ENCODE results near the gene TXNDC5. TPM values are rescaled to one million over a fixed set of nuclear protein-coding genes. Genes with fewer than 3 reads are reported as not detected.
A peak's percentile ranks its signal among the peaks of the same experiment; 100 is the strongest.

The TXNDC5 gene
- total and polyA plus RNA-seq, 2 experiments from 2014 or later: 42.9 to 210 TPM

GRCh38 chr6:7909323-7910276, 988 bp downstream of the TXNDC5 start:
- H3K27ac ChIP-seq (ENCODE audit: low read depth): no peak overlapping the region

GRCh38 chr6:7907159-7907558, 3.4 kb downstream of the TXNDC5 start:
- DNase-seq (ENCODE audit: low spot score): no peak
- no peak overlapping the region for H2AFZ ChIP-seq
- peaks cover 61% of the 10 kb centered on the region for H3K79me2 ChIP-seq (replicated peaks; ENCODE audit: insufficient read depth)
- Mint-ChIP-seq H3K4me1 (peaks cover 8% of the 10 kb centered on the region), H3K9me3 (no peaks in the 10 kb centered on the region), H3K27ac (no peak overlapping the region), H3K4me3 (no peak overlapping the region), H3K27me3 (ENCODE audit: insufficient read depth, low read depth, poor library complexity) (no peaks in the 10 kb centered on the region), H3K36me3 (ENCODE audit: low read depth) (peaks cover 34% of the 10 kb centered on the region)
- no peaks in the 10 kb centered on the region for H3K9me2 ChIP-seq (ENCODE audit: insufficient read depth)
- peaks cover 33% of the 10 kb centered on the region for H4K20me1 ChIP-seq (replicated peaks; ENCODE audit: insufficient read depth)
- peaks cover 10% of the 10 kb centered on the region; the same call in 1 of the 2 replicates for H3F3A ChIP-seq (replicated peaks; ENCODE audit: low read depth)
- peaks cover 7% of the 10 kb centered on the region; the same call in 1 of the 2 replicates for H3K36me3 ChIP-seq (ENCODE audit: insufficient read depth)
- no peak overlapping the region for H3K4me2 ChIP-seq
- peaks cover 14% of the 10 kb centered on the region; the same call in 1 of the 2 replicates for H3K4me1 ChIP-seq (ENCODE audit: insufficient read depth)
- no peak for ATAC-seq
- TF ChIP-seq CTCF (conservative IDR thresholded peaks at IDR 0.05; ENCODE audit: low read depth in 2 of 2): no peak
- TF ChIP-seq REST (IDR thresholded peaks at IDR 0.05; ENCODE audit: unreplicated experiment): no peak
- TF ChIP-seq STAT1 (IDR thresholded peaks at IDR 0.05; ENCODE audit: unreplicated experiment): no peak
- no peak for TF ChIP-seq NANOG (IDR thresholded peaks at IDR 0.05; ENCODE audit: borderline replicate concordance)
- TF ChIP-seq ZNF331 (CRISPR knock-in tag; IDR thresholded peaks at IDR 0.05; ENCODE audit: low read depth): no peak
- TF ChIP-seq JUNB (IDR thresholded peaks at IDR 0.05; ENCODE audit: unreplicated experiment): no peak
- TF ChIP-seq EZH2phosphoT487 (IDR thresholded peaks at IDR 0.05; ENCODE audit: unreplicated experiment): no peak
- TF ChIP-seq ETS1 (IDR thresholded peaks at IDR 0.05): no peak
- no peak for TF ChIP-seq EZH2 (IDR thresholded peaks at IDR 0.05; ENCODE audit: low read depth, unreplicated experiment)
- no peak overlapping the region for H3K4me3 ChIP-seq
- H3K27ac ChIP-seq (ENCODE audit: low read depth): no peak overlapping the region
- H3K27me3 ChIP-seq (ENCODE audit: insufficient read depth): peaks cover 7% of the 10 kb centered on the region; the same call in 1 of the 2 replicates

More at GRCh38 chr6:7909323-7910276, 988 bp downstream of the TXNDC5 start:
- ATAC-seq (peak; percentile 71), DNase-seq (ENCODE audit: low spot score) (peak; percentile 77)
- no peaks in the 10 kb centered on the region for H3K9me2 ChIP-seq (ENCODE audit: insufficient read depth)
- H3K4me3 Mint-ChIP-seq: peak overlapping the region; percentile 88
- peaks cover 14% of the 10 kb centered on the region; the same call in 1 of the 2 replicates for H3K4me1 ChIP-seq (ENCODE audit: insufficient read depth)
- peak overlapping the region; percentile 95 for H3K4me2 ChIP-seq
- peaks cover 10% of the 10 kb centered on the region; the same call in 1 of the 2 replicates for H3F3A ChIP-seq (replicated peaks; ENCODE audit: low read depth)
- peak overlapping the region; percentile 83 for H3K4me3 ChIP-seq
- H3K79me2 ChIP-seq (replicated peaks; ENCODE audit: insufficient read depth): peaks cover 50% of the 10 kb centered on the region
- H3K27me3 Mint-ChIP-seq (ENCODE audit: insufficient read depth, low read depth, poor library complexity): no peaks in the 10 kb centered on the region
- no peak for TF ChIP-seq STAT1 (IDR thresholded peaks at IDR 0.05; ENCODE audit: unreplicated experiment)
- TF ChIP-seq ZNF331 (CRISPR knock-in tag; IDR thresholded peaks at IDR 0.05; ENCODE audit: low read depth): no peak
- peak; percentile 30; the same call in 1 of the 2 replicates for TF ChIP-seq CREB1 (CRISPR knock-in tag; IDR thresholded peaks at IDR 0.05; ENCODE audit: low read depth)
- no peak for TF ChIP-seq EZH2phosphoT487 (IDR thresholded peaks at IDR 0.05; ENCODE audit: unreplicated experiment)
- peak; percentile 38; the same call in 1 of the 2 replicates for TF ChIP-seq POLR2AphosphoS5 (IDR thresholded peaks at IDR 0.05; ENCODE audit: low read depth)
- no peak for TF ChIP-seq ZNF114 (CRISPR knock-in tag; IDR thresholded peaks at IDR 0.05)
- TF ChIP-seq ETS1 (IDR thresholded peaks at IDR 0.05): no peak
- H3K27ac Mint-ChIP-seq: no peak overlapping the region
- H3K36me3 Mint-ChIP-seq (ENCODE audit: low read depth): peaks cover 10% of the 10 kb centered on the region; the same call in 2 of the 3 replicates
- H3K27me3 ChIP-seq (ENCODE audit: insufficient read depth): peaks cover 9% of the 10 kb centered on the region; the same call in 1 of the 2 replicates
- peaks cover 30% of the 10 kb centered on the region for H4K20me1 ChIP-seq (replicated peaks; ENCODE audit: insufficient read depth)
- H3K9me3 Mint-ChIP-seq: no peaks in the 10 kb centered on the region
- H2AFZ ChIP-seq: peak overlapping the region; percentile 72; the same call in 1 of the 2 replicates
- peaks cover 8% of the 10 kb centered on the region for H3K4me1 Mint-ChIP-seq
- H3K36me3 ChIP-seq (ENCODE audit: insufficient read depth): no peaks in the 10 kb centered on the region

All from GM23338 (cell line).